ENCODE data around the gene P2RX5.
"Not testable (repeated sequence)": the region's sequence is repeated elsewhere in the genome, so short reads cannot be mapped to it uniquely, and the experiment has no call there.

P2RX5 gene

DNA sequence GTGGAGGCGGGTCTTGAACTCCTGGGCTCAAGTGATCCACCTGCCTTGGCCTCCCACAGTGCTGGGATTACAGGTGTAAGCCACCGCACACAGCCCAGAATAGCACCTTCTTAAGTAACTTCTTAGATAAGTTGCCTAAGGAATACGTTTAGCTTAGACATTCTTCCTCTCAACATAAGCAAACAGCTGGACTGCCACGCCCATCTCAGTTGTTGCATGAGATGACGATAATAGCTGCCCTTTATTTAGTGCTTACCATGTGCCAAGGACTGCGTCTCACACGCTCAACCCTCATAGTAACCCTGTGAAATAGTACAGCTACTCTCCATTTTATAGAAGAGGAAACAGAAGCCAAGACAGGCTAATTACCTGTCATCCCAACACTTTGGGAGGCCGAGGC is 39.6 kb upstream of the P2RX5 start:
- Histone ChIP-seq H2AFZ (ENCODE audit: low read length) (no peak overlapping the region), H3K9ac (ENCODE audit: low read length) (no peak overlapping the region), H3K4me2 (ENCODE audit: low read length) (no peak overlapping the region), H3K4me1 (ENCODE audit: insufficient read depth, low read length, severe bottlenecking) (peaks cover 19% of the 10 kb centered on the region), H3F3A (ENCODE audit: insufficient read depth, low read length) (no peaks in the 10 kb centered on the region), H3K79me2 (ENCODE audit: insufficient read depth, low read length) (no peaks in the 10 kb centered on the region), H4K20me1 (ENCODE audit: insufficient read depth, low read length) (no peaks in the 10 kb centered on the region), H3K27ac (ENCODE audit: low read depth, low read length, poor library complexity, severe bottlenecking) (no peak overlapping the region), H3K9me3 (ENCODE audit: low read length) (no peaks in the 10 kb centered on the region), H3K9me2 (ENCODE audit: low read depth, low read length) (no peaks in the 10 kb centered on the region), H3K4me3 (ENCODE audit: low read depth, low read length, poor library complexity, severe bottlenecking) (no peak overlapping the region), H3K36me3 (ENCODE audit: insufficient read depth, low read length) (no peaks in the 10 kb centered on the region), H3K27me3 (ENCODE audit: insufficient read depth, low read length) (no peaks in the 10 kb centered on the region)
- TF ChIP-seq EZH2 (IDR thresholded peaks at IDR 0.05; ENCODE audit: borderline replicate concordance, low read length) = no peak
- TF ChIP-seq, protein P1, sequence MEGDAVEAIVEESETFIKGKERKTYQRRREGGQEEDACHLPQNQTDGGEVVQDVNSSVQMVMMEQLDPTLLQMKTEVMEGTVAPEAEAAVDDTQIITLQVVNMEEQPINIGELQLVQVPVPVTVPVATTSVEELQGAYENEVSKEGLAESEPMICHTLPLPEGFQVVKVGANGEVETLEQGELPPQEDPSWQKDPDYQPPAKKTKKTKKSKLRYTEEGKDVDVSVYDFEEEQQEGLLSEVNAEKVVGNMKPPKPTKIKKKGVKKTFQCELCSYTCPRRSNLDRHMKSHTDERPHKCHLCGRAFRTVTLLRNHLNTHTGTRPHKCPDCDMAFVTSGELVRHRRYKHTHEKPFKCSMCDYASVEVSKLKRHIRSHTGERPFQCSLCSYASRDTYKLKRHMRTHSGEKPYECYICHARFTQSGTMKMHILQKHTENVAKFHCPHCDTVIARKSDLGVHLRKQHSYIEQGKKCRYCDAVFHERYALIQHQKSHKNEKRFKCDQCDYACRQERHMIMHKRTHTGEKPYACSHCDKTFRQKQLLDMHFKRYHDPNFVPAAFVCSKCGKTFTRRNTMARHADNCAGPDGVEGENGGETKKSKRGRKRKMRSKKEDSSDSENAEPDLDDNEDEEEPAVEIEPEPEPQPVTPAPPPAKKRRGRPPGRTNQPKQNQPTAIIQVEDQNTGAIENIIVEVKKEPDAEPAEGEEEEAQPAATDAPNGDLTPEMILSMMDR (IDR thresholded peaks at IDR 0.05; ENCODE audit: low read length) = no peak

DNA sequence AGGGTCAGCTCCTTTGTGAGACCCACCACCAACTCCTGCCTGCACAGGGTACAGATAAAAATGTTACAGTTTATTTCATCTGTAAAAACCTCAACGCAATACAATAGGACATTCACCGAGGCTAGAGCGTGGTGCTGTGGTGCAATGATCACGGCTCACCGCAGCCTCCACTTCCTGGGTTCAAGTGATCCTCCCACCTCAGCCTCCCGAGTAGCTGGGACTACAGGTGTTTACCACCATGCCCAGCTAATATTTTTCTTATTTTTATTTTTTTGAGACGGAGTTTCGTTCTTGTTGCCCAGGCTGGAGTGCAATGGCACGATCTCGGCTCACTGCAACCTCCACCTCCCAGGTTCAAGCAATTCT is 38.9 kb upstream of the P2RX5 start:
- not testable (repeated sequence) for H3K27me3 ChIP-seq (ENCODE audit: insufficient read depth, low read length); H3K9me3 ChIP-seq (ENCODE audit: low read length); H3K27ac ChIP-seq (ENCODE audit: low read depth, low read length, poor library complexity, severe bottlenecking); H3K36me3 ChIP-seq (ENCODE audit: insufficient read depth, low read length); H3K9me2 ChIP-seq (ENCODE audit: low read depth, low read length); H3K4me2 ChIP-seq (ENCODE audit: low read length); H3K79me2 ChIP-seq (ENCODE audit: insufficient read depth, low read length); H3K4me3 ChIP-seq (ENCODE audit: low read depth, low read length, poor library complexity, severe bottlenecking); H3K9ac ChIP-seq (ENCODE audit: low read length); H2AFZ ChIP-seq (ENCODE audit: low read length); H4K20me1 ChIP-seq (ENCODE audit: insufficient read depth, low read length); H3F3A ChIP-seq (ENCODE audit: insufficient read depth, low read length)
- H3K4me1 ChIP-seq (ENCODE audit: insufficient read depth, low read length, severe bottlenecking) = peaks cover 19% of the 10 kb centered on the region

- H4K20me1 ChIP-seq (ENCODE audit: insufficient read depth, low read length) = no peaks in the 10 kb centered on the region
- H3K9ac ChIP-seq (ENCODE audit: low read length) = no peak overlapping the region
- no peak overlapping the region for H3K4me2 ChIP-seq (ENCODE audit: low read length)
- TF ChIP-seq EZH2 (IDR thresholded peaks at IDR 0.05; ENCODE audit: borderline replicate concordance, low read length) = no peak
- TF ChIP-seq, protein P1 (IDR thresholded peaks at IDR 0.05; ENCODE audit: low read length) = peak; percentile 37; the same call in 1 of the 2 replicates
- no peaks in the 10 kb centered on the region for H3K9me3 ChIP-seq (ENCODE audit: low read length)
- H3F3A ChIP-seq (ENCODE audit: insufficient read depth, low read length) = no peaks in the 10 kb centered on the region
- no peaks in the 10 kb centered on the region for H3K4me1 ChIP-seq (ENCODE audit: insufficient read depth, low read length, severe bottlenecking)
- no peak overlapping the region for H3K4me3 ChIP-seq (ENCODE audit: low read depth, low read length, poor library complexity, severe bottlenecking)
- no peak overlapping the region for H3K27ac ChIP-seq (ENCODE audit: low read depth, low read length, poor library complexity, severe bottlenecking)
- no peak overlapping the region for H2AFZ ChIP-seq (ENCODE audit: low read length)
- no peaks in the 10 kb centered on the region for H3K9me2 ChIP-seq (ENCODE audit: low read depth, low read length)
- H3K27me3 ChIP-seq (ENCODE audit: insufficient read depth, low read length) = no peaks in the 10 kb centered on the region
- peaks cover 7% of the 10 kb centered on the region for H3K36me3 ChIP-seq (ENCODE audit: insufficient read depth, low read length)
- H3K79me2 ChIP-seq (ENCODE audit: insufficient read depth, low read length) = no peaks in the 10 kb centered on the region
Measured at GRCh38 chr17:3732210-3732621, 36.3 kb upstream of the P2RX5 start.

- H3K27me3 ChIP-seq (ENCODE audit: insufficient read depth, low read length) = no peaks in the 10 kb centered on the region
- H2AFZ ChIP-seq (ENCODE audit: low read length) = no peak overlapping the region
- H3K79me2 ChIP-seq (ENCODE audit: insufficient read depth, low read length) = 0 out of 2 replicates have a peak, but pooled peaks cover 4% of the 10 kb centered on the region
- H3K9me2 ChIP-seq (ENCODE audit: low read depth, low read length) = no peaks in the 10 kb centered on the region
- H3K4me2 ChIP-seq (ENCODE audit: low read length) = no peak overlapping the region
- H4K20me1 ChIP-seq (ENCODE audit: insufficient read depth, low read length) = no peaks in the 10 kb centered on the region
- H3K4me1 ChIP-seq (ENCODE audit: insufficient read depth, low read length, severe bottlenecking) = peaks cover 8% of the 10 kb centered on the region
- H3K27ac ChIP-seq (ENCODE audit: low read depth, low read length, poor library complexity, severe bottlenecking) = no peak overlapping the region
- no peak overlapping the region for H3K9ac ChIP-seq (ENCODE audit: low read length)
- no peaks in the 10 kb centered on the region for H3F3A ChIP-seq (ENCODE audit: insufficient read depth, low read length)
- peaks cover 16% of the 10 kb centered on the region for H3K36me3 ChIP-seq (ENCODE audit: insufficient read depth, low read length)
- no peak overlapping the region for H3K4me3 ChIP-seq (ENCODE audit: low read depth, low read length, poor library complexity, severe bottlenecking)
- H3K9me3 ChIP-seq (ENCODE audit: low read length) = no peaks in the 10 kb centered on the region
- TF ChIP-seq EZH2 (IDR thresholded peaks at IDR 0.05; ENCODE audit: borderline replicate concordance, low read length) = no peak
- TF ChIP-seq, protein P1 (IDR thresholded peaks at IDR 0.05; ENCODE audit: low read length) = no peak
Measured at GRCh38 chr17:3730881-3731429, 35.0 kb upstream of the P2RX5 start.
